ENCODE measurements around the gene CRYZ. TPM values are rescaled to one million over a fixed set of nuclear protein-coding genes. Genes with fewer than 3 reads are reported as not detected.
"Not testable (repeated sequence)": the region's sequence is repeated elsewhere in the genome, so short reads cannot be mapped to it uniquely, and the experiment has no call there.

The CRYZ gene
- total RNA-seq, 1 experiment from 2014 or later: 132 TPM

- Mint-ChIP-seq H3K27me3 (ENCODE audit: unreplicated experiment) (no peaks in the 10 kb centered on the region), H3K9me3 (ENCODE audit: low read depth, unreplicated experiment) (peaks cover 8% of the 10 kb centered on the region), H3K27ac (ENCODE audit: unreplicated experiment) (no peak overlapping the region), H3K4me1 (ENCODE audit: low read depth, unreplicated experiment) (peaks cover 9% of the 10 kb centered on the region), H3K4me3 (ENCODE audit: low read depth, unreplicated experiment) (no peak overlapping the region), H3K36me3 (ENCODE audit: insufficient read depth, unreplicated experiment) (peaks cover 32% of the 10 kb centered on the region)
- TF ChIP-seq CTCF (IDR thresholded peaks at IDR 0.05; ENCODE audit: unreplicated experiment): no peak
- intact Hi-C loops (cut with micrococcal nuclease; ENCODE audit: unreplicated experiment): no loop called here
- no TSS peak for BruUV-seq (replicated peaks)
- DNase-seq: no peak
- CTCF ChIA-PET: no interaction called here
These were observed 20.3 kb upstream of the CRYZ start for GRCh38 chr1:74753104-74753503.

GRCh38 chr1:74748960-74749359 lies 16.1 kb upstream of the CRYZ start:
- BruUV-seq (replicated peaks): no TSS peak
- CTCF ChIA-PET: no interaction called here
- H3K36me3 Mint-ChIP-seq (ENCODE audit: insufficient read depth, unreplicated experiment): peaks cover 21% of the 10 kb centered on the region
- H3K4me3 Mint-ChIP-seq (ENCODE audit: low read depth, unreplicated experiment): no peak overlapping the region
- peak overlapping the region; percentile 17 for H3K27ac Mint-ChIP-seq (ENCODE audit: unreplicated experiment)
- TF ChIP-seq CTCF (IDR thresholded peaks at IDR 0.05; ENCODE audit: unreplicated experiment): no peak
- no peaks in the 10 kb centered on the region for H3K9me3 Mint-ChIP-seq (ENCODE audit: low read depth, unreplicated experiment)
- no peak for DNase-seq
- H3K27me3 Mint-ChIP-seq (ENCODE audit: unreplicated experiment): no peaks in the 10 kb centered on the region
- intact Hi-C loops (cut with micrococcal nuclease; ENCODE audit: unreplicated experiment): no loop called here
- peaks cover 9% of the 10 kb centered on the region for H3K4me1 Mint-ChIP-seq (ENCODE audit: low read depth, unreplicated experiment)

- DNase-seq; BruUV-seq (replicated peaks); H3K4me1 Mint-ChIP-seq (ENCODE audit: low read depth, unreplicated experiment); H3K27me3 Mint-ChIP-seq (ENCODE audit: unreplicated experiment); H3K27ac Mint-ChIP-seq (ENCODE audit: unreplicated experiment); intact Hi-C loops (cut with micrococcal nuclease; ENCODE audit: unreplicated experiment); H3K4me3 Mint-ChIP-seq (ENCODE audit: low read depth, unreplicated experiment); H3K9me3 Mint-ChIP-seq (ENCODE audit: low read depth, unreplicated experiment); CTCF ChIA-PET: not testable (repeated sequence)
- H3K36me3 Mint-ChIP-seq (ENCODE audit: insufficient read depth, unreplicated experiment): peaks cover 24% of the 10 kb centered on the region
These were observed 12.4 kb upstream of the CRYZ start for GRCh38 chr1:74745247-74745646.

GRCh38 chr1:74740307-74740980 lies 7.6 kb upstream of the CRYZ start:
- intact Hi-C loops (cut with micrococcal nuclease; ENCODE audit: unreplicated experiment); BruUV-seq (replicated peaks); H3K4me1 Mint-ChIP-seq (ENCODE audit: low read depth, unreplicated experiment); H3K9me3 Mint-ChIP-seq (ENCODE audit: low read depth, unreplicated experiment); CTCF ChIA-PET; H3K4me3 Mint-ChIP-seq (ENCODE audit: low read depth, unreplicated experiment); H3K27me3 Mint-ChIP-seq (ENCODE audit: unreplicated experiment); H3K27ac Mint-ChIP-seq (ENCODE audit: unreplicated experiment); DNase-seq: not testable (repeated sequence)
- peaks cover 29% of the 10 kb centered on the region for H3K36me3 Mint-ChIP-seq (ENCODE audit: insufficient read depth, unreplicated experiment)

GRCh38 chr1:74737333-74737732 lies 4.5 kb upstream of the CRYZ start:
- CTCF ChIA-PET: no interaction called here
- H3K9me3 Mint-ChIP-seq (ENCODE audit: low read depth, unreplicated experiment): peaks cover 3% of the 10 kb centered on the region
- H3K4me3 Mint-ChIP-seq (ENCODE audit: low read depth, unreplicated experiment): no peak overlapping the region
- no peak for TF ChIP-seq CTCF (IDR thresholded peaks at IDR 0.05; ENCODE audit: unreplicated experiment)
- no peak for DNase-seq
- H3K36me3 Mint-ChIP-seq (ENCODE audit: insufficient read depth, unreplicated experiment): peaks cover 45% of the 10 kb centered on the region
- BruUV-seq (replicated peaks): no TSS peak
- H3K27ac Mint-ChIP-seq (ENCODE audit: unreplicated experiment): no peak overlapping the region
- no peaks in the 10 kb centered on the region for H3K27me3 Mint-ChIP-seq (ENCODE audit: unreplicated experiment)
- intact Hi-C loops (cut with micrococcal nuclease; ENCODE audit: unreplicated experiment): no loop called here
- peaks cover 18% of the 10 kb centered on the region for H3K4me1 Mint-ChIP-seq (ENCODE audit: low read depth, unreplicated experiment)
